ENCODE data around the gene MRPL10.
"Not testable (repeated sequence)": the region's sequence is repeated elsewhere in the genome, so short reads cannot be mapped to it uniquely, and the experiment has no call there.

The MRPL10 gene

DNA sequence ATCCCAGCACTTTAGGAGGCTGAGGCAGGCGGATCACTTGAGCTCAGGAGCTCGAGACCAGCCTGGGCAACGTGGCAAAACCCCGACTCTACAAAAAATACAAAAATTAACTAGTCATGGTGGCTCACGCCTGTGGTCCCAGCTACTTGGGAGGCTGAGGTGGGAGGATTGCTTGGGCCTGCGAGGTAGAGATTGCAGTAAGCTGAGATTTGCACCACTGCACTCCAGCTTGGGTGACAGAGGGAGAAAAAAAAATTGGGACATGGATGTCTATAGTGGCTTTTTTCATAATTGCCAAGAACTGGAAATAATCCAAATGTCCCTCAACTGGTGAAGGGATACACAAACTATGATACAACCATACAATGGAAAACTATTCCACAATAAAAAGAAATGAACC lies 38.4 kb downstream of the MRPL10 start:
- no peak for DNase-seq (ENCODE audit: low read depth in 4 of 4, low spot score in 1 of 4)

DNA sequence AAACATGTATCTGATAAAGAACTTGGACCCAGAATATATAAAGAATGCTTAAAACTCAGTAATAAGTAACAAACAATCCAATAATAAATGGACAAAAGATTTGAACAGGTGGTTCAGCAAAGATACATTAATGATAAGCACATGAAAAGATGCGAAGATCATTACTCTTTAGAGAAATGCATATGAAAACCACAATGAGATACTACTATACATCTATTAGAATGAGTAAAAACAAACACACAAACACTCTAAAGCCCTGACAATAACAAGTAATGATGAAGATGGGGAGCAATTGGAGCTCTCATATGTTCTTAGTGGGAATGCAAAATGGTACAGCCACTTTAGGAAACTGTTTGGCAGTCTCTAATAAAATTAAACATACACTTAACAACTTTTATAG lies 38.9 kb downstream of the MRPL10 start:
- DNase-seq (ENCODE audit: low read depth in 4 of 4, low spot score in 1 of 4) = no peak

DNA sequence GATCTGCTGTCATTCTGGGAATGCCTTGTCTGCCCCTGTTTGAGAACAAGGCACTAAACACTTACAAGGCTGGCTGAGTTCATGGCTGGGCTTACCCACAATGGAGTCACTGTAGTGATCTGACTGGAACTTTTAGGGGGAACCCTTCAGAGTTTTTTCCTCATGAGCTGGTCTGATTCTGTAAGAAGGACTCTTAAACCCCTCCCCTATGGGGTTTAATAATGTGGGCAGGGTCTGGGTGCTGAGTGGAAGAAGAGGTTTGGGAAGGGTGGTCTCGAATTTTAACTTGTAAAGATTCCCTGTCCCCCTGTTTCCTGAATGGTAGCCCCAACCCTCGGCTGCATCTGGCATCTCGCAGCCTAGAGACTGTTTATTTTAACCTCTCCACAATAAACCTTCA lies 40.3 kb downstream of the MRPL10 start:
- DNase-seq (ENCODE audit: low read depth in 4 of 4, low spot score in 1 of 4) = no peak

DNA sequence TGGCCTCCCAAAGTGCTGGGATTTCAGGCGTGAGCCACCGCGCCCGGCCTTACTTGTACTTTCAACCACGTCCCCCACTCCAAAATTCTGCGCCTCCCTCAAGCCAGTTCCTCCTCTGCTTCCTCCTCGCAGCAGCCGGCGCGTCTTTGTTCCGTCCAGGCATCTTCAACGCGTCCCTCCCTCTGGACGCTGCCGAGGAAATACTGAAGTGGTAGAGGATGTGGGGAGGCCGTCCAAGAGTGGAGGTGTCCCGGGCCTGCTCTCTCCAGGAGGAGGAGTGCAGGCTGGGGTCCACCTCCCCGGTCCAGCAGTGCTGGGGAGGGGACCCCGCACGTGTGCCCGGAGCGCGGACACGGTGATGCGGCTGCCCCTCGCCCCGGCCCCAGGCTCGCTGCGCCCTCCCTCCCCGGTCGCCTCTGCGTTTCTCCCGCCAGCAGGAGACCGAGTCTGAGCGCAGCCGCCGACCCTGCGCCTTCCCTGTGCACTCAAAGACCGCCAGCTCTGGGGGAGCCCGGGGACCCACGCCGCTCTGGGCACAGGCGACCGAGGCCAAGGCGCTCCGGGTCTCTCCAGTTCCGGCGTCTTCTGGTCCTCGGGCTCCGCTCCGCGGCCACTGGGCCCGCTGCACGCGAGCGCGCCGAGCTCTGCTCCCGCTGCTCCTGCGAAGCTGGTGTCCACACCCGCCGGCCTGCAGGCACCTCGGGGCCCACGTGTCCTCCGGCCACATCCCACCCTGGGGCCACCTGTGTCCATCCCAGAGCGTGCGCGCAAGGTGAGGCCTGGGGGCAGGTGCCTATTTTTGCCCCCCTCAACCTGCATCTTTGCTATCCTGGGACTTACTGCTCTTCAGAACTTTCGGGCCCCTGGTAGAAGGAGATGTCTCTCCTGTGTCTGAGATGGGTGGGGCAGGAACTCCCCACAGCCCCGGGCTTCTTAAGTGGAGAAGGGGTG lies 41.5 kb downstream of the MRPL10 start:
- peak; percentile 23 to 48 (median 34) for DNase-seq (ENCODE audit: low read depth in 4 of 4, low spot score in 1 of 4)

DNA sequence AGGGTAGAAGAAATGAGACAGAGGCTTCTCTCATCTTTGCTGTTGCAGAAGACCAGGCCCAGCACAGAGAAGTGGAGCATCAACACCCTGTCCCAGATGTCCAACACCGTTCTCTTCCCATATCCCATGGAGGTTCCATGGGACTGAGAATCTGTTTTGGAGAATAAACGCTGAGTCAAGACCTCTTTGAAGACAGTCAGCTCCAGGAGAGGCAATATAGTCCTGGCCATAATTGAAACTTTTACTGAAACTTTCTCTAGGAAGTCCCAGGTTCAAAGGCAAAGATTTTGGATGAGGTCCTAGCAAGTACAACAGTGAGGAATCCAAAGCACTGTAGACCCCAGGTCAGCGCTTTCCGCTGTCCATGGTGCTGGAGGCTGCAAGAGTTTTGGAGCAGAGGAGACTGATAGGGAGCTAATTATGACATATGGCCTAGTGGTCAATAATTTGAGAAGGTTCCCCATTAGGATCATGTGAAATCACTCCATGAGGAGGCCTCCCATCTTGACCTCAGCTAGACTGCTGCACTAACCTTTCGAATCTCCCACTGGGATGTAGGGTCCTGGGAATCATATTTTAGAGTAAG lies 45.7 kb downstream of the MRPL10 start:
- no peak for DNase-seq (ENCODE audit: low read depth in 4 of 4, low spot score in 1 of 4)

DNA sequence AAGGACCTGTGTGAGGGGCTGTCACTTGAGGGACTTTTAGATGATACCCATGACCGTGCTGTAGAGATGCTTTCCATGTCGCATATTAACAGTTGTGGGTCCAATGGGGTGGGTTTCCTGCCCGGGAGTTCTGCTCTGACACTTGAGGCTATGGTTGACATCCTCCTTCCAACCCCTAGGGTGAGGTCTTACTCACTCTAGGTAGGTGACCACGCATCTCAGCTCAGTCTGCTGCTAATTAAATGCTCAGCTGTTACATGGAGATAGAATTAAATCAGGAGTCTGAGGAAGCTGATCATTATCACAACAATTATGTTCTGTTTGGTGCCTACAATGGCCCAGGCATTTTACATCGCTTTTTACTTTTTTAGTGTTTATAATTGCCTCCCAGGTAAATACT lies 49.9 kb downstream of the MRPL10 start:
- DNase-seq (ENCODE audit: low read depth in 4 of 4, low spot score in 1 of 4) = no peak

DNA sequence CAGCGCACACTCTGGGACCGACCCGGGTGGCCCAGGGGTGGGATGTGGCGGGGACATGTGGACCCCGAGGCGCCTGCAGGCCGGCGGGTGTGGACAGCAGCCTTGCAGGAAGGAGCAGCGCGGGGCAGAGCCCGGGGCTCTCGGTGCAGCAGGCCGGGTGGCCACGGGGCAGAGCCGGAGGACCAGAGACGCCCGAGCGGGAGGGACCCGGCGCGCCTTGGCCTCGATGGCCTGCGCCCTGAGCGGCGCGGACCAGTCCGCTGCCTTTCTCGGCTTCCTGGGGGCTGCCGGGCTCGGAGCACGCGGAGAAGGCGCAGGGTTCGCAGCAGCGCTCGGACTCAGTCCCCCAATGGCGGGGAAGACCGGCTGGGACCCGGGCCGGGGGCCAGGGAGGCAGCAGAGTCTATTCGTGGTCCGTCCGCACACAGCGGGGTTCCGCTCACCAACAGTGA lies 53.1 kb downstream of the MRPL10 start:
- no peak for DNase-seq (ENCODE audit: low read depth in 4 of 4, low spot score in 1 of 4)

DNA sequence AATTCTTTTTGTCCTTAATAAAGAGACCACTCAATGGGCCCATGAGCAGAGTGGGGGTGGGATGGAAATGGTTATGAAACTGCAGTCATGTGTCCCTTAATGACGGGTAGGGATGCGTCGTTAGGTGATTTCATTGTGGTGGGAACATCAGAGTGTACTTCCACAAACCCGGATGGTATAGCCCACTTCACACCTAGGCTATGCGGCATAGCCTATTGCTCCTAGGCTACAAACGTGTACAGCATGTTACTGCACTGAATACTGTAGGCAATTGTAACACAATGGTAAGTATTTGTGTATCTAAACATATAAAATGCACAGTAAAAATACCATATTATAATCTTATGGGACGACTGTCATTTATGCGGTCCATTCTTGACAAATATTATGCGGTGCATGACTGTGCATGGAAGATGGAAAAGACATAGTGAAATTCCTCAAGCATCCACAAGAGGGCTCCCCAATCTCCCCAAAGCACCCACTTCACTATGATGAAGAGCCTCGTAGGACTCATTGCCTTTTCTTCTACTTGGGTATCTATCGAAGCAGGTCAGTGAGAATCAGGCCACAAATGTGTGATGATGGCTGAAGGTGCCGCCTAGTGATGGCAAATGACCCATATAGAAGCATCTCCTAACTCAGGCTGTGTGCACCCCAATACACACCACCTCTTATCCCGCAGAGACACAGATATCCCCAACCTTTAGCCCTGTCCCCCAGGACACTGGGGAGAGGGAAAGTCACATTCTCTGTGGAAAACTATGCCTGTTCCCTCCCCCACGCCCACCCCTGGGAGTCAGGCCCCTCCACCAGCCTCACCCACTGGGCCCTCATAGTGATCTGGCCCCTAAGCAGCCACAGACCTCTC lies 54.8 kb downstream of the MRPL10 start:
- DNase-seq (ENCODE audit: low read depth in 4 of 4, low spot score in 1 of 4) = peak in 2 of 4 experiments; percentile 10 to 15

DNA sequence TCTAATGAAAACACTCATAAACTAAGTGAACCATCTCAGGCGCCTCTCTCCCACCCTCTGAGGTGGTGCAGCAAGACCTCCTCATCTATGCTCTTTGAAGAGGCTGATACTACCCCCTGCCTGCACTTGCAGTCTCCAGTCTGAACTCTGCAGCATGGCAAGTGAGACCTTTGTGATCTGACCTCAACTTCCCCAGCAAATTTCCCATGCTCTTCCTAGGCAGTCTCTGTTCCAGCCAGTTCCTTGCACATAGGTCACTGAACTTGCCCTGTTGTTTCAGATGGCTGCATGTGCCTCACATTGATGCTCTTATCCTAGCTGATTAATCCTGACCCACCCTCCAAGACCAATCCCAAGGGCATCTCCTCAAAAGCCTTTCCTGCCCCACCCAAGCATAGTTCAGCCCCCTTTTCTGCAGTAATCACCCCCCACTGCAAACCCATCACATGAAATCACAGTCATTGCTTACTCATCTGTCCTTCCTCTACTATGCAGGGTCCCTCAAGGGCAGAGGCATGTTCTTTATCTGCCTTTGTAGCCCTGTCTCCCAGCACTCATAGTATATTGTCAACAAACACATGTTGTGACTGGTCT lies 56.3 kb downstream of the MRPL10 start:
- no peak for DNase-seq (ENCODE audit: low read depth in 4 of 4, low spot score in 1 of 4)

DNA sequence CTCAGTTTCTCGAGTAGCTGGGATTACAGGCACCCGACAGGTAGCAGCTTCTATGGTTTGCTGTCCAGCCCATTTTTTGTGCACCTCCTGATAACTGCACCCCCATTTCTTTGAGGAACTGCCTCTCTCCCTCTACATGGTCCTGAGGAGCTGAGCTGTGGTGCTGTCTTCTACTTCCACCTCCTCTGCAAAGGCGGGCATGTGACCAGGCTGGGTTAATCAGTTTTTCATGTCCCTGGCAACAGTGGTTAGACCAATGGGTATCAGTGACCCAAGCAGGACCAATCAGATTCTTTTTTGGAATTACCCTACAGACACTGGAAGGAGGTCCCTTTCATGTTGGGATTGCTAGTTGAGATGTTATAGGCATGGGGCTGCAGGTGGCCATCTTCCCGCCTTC lies 57.0 kb downstream of the MRPL10 start:
- no peak for DNase-seq (ENCODE audit: low read depth in 4 of 4, low spot score in 1 of 4)

DNA sequence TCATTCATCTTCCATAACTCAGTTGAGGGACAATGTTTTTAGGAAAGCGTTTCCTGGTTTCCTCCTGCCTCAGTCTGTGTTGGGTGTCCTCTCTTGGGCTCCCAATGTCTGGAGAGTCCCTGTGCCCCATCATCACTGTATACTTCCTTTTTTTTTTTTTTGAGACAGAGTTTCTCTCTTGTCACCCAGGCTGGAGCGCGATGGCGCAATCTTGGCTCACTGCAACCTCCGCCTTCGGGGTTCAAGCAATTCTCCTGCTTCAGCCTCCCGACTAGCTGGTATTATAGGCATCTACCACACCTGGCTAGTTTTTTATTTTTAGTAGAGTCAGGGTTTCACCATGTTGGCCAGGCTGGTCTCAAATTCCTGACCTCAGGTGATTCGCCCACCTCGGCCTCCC lies 57.7 kb downstream of the MRPL10 start:
- DNase-seq (ENCODE audit: low read depth in 4 of 4, low spot score in 1 of 4) = not testable (repeated sequence)

Data from stimulated activated CD4-positive, alpha-beta T cell treated with anti-CD3 and anti-CD28 coated beads, Interleukin-1b, Interleukin-23, amount 100 ng/mL, for 24 hours (primary cell).